Measurements from ENCODE around the gene DSCAML1. TPM values are rescaled to one million over a fixed set of nuclear protein-coding genes. Genes with fewer than 3 reads are reported as not detected.

The DSCAML1 gene
- total and polyA plus RNA-seq, 4 donors: 0.18 to 1.5 (median 1.1) TPM

- DNase-seq (peak in 1 of 3 donors; percentile 13), ATAC-seq (ENCODE audit: insufficient read depth, low FRiP score) (no peak)
- Histone ChIP-seq H3K27me3 (ENCODE audit: control insufficient read depth in 3 of 3, insufficient read depth in 3 of 3, low read length in 2 of 3) (peaks cover 0 to 2% (median 0%) of the 10 kb centered on the region in 3 donors), H3K4me3 (no peak overlapping the region), H3K4me1 (ENCODE audit: control insufficient read depth in 5 of 5, insufficient read depth in 5 of 5, low read length in 5 of 5) (peaks cover 0 to 4% (median 0%) of the 10 kb centered on the region in 5 donors), H3K9ac (ENCODE audit: insufficient read depth in 1 of 2, low read length in 2 of 2) (no peak overlapping the region), H3K27ac (ENCODE audit: low read depth in 1 of 2, low read length in 1 of 2) (no peak overlapping the region), H3K9me3 (ENCODE audit: control insufficient read depth in 4 of 4, insufficient read depth in 3 of 4, low read length in 3 of 4) (peaks cover 0 to 6% (median 0%) of the 10 kb centered on the region in 4 donors), H3K36me3 (ENCODE audit: control insufficient read depth in 4 of 4, insufficient read depth in 4 of 4, low read length in 4 of 4) (no peaks in the 10 kb centered on the region)
- TF ChIP-seq CTCF (IDR thresholded peaks at IDR 0.05; ENCODE audit: control extremely low read depth, extremely low read depth): no peak
- WGBS, 2 donors: 87 to 90% methylated on average over 16 of the region's 16 CpGs
Measured at GRCh38 chr11:117459123-117459978, 337.7 kb downstream of the DSCAML1 start.

GRCh38 chr11:117458275-117459122 lies 338.5 kb downstream of the DSCAML1 start:
- Histone ChIP-seq H3K36me3 (ENCODE audit: control insufficient read depth in 4 of 4, insufficient read depth in 4 of 4, low read length in 4 of 4) (no peaks in the 10 kb centered on the region), H3K4me1 (ENCODE audit: control insufficient read depth in 5 of 5, insufficient read depth in 5 of 5, low read length in 5 of 5) (peaks cover 0 to 4% (median 0%) of the 10 kb centered on the region in 5 donors), H3K27me3 (ENCODE audit: control insufficient read depth in 3 of 3, insufficient read depth in 3 of 3, low read length in 2 of 3) (peaks cover 0 to 2% (median 0%) of the 10 kb centered on the region in 3 donors), H3K27ac (ENCODE audit: low read depth in 1 of 2, low read length in 1 of 2) (no peak overlapping the region), H3K4me3 (no peak overlapping the region), H3K9ac (ENCODE audit: insufficient read depth in 1 of 2, low read length in 2 of 2) (no peak overlapping the region), H3K9me3 (ENCODE audit: control insufficient read depth in 4 of 4, insufficient read depth in 3 of 4, low read length in 3 of 4) (peaks cover 0 to 8% (median 0%) of the 10 kb centered on the region in 4 donors)
- DNase-seq (peak in 1 of 3 donors; percentile 9), ATAC-seq (ENCODE audit: insufficient read depth, low FRiP score) (no peak)
- 90 to 96% methylated on average over 21 to 22 of the region's 22 CpGs for WGBS, 2 donors
- no peak for TF ChIP-seq CTCF (IDR thresholded peaks at IDR 0.05; ENCODE audit: control extremely low read depth, extremely low read depth)

- TF ChIP-seq CTCF (IDR thresholded peaks at IDR 0.05; ENCODE audit: control extremely low read depth, extremely low read depth): no peak
Measured at GRCh38 chr11:117457835-117458234, 339.2 kb downstream of the DSCAML1 start.

More at GRCh38 chr11:117457835-117458234, 339.2 kb downstream of the DSCAML1 start:
- DNase-seq (no peak), ATAC-seq (ENCODE audit: insufficient read depth, low FRiP score) (no peak)
- Histone ChIP-seq H3K36me3 (ENCODE audit: control insufficient read depth in 4 of 4, insufficient read depth in 4 of 4, low read length in 4 of 4) (no peaks in the 10 kb centered on the region), H3K4me3 (no peak overlapping the region), H3K9me3 (ENCODE audit: control insufficient read depth in 4 of 4, insufficient read depth in 3 of 4, low read length in 3 of 4) (peaks cover 0 to 8% (median 0%) of the 10 kb centered on the region in 4 donors), H3K4me1 (ENCODE audit: control insufficient read depth in 5 of 5, insufficient read depth in 5 of 5, low read length in 5 of 5) (peaks cover 0 to 4% (median 0%) of the 10 kb centered on the region in 5 donors), H3K27me3 (ENCODE audit: control insufficient read depth in 3 of 3, insufficient read depth in 3 of 3, low read length in 2 of 3) (peaks cover 0 to 2% (median 0%) of the 10 kb centered on the region in 3 donors), H3K9ac (ENCODE audit: insufficient read depth in 1 of 2, low read length in 2 of 2) (no peak overlapping the region), H3K27ac (ENCODE audit: low read depth in 1 of 2, low read length in 1 of 2) (no peak overlapping the region)
- WGBS, 2 donors: 76 to 82% methylated on average over 9 of the region's 9 CpGs
